Activated CD8-positive, alpha-beta memory T cell treated with anti-CD3 and anti-CD28 coated beads for 48 hours (primary cell): ENCODE results near the gene HDAC11.

Source experiments
- DNase-seq, 3 experiments: peaks; one replicate each; pipeline ENCODE4 v3.0.0-alpha.2; 2020; ENCODE audit warnings: low read depth in 2 of 3, low spot score in 2 of 3

HDAC11 gene

GRCh38 chr3:13522236-13522635 lies 42.1 kb downstream of the HDAC11 start:
- DNase-seq: no peak

DNA sequence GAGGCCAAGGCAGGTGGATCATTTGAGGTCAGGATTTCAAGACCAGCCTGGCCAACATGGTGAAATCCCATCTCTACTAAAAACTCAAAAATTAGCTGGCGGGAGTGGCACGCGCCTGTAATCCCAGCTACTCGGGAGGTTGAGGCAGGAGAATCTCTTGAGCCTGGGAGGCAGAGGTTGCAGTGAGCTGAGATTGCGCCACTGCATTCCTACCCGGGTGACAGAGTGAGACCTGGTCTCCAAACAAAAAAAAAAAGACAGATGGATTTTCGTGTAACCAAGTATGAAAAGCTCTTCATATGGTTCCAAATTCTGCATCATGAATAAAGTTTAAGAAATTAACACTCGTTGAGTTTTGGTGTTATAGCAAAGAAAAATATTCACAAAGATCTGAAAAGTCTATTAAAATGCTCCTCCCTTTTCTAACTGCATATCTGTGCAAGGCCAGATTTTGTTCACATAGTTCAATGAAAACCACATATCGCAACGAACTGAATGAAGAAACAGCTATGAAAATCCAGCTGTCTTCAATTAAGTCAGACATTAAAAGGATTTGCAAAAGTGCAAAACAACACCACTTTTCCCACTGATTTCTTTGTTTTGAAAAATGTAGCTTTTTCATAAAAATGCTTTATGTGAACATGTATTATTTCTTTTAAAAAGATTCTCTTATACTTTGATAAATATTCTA lies 45.0 kb downstream of the HDAC11 start:
- no peak for DNase-seq

DNA sequence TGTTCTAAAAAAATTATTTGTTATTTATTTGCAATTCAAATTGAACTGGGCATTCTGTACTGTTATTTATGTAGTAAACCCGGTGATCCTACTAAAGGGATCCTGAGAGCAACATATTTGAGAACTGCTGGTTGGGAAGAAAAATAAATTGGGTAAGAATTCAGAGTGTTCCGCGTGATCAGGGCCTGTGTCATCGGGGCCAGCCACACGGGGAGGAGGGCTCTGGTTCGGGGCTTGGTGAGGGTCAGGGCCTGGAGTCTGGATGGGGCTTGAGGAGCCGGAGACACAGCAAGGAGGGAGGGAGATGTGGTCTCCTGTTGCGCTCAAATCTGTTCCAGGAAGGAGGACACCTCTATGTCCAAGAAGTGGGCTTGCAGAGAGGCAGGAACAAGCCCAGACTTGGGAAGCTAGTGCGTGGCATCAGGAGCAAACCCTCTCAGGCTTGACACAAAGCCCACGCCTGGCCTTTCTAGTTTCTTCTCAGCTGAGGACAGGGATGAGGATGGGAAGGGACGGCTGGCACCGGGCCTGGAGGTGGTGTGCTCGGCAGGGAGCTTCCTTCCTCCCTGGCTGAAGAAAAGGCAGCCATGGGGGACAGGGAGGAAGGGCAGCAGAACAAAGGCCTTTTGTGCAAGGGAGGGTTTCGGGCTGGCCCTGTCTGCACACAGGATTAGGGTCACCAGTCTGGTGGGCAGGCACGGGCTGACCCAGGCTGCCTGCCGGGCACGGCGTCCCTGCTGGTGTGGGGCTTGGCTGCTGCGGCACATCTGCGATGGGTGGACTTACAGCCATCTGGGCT lies 45.9 kb downstream of the HDAC11 start:
- DNase-seq: no peak

- DNase-seq: no peak
These were observed 46.5 kb downstream of the HDAC11 start for GRCh38 chr3:13526626-13526949.

- DNase-seq: no peak
These were observed 48.2 kb downstream of the HDAC11 start for GRCh38 chr3:13528217-13528867.

DNA sequence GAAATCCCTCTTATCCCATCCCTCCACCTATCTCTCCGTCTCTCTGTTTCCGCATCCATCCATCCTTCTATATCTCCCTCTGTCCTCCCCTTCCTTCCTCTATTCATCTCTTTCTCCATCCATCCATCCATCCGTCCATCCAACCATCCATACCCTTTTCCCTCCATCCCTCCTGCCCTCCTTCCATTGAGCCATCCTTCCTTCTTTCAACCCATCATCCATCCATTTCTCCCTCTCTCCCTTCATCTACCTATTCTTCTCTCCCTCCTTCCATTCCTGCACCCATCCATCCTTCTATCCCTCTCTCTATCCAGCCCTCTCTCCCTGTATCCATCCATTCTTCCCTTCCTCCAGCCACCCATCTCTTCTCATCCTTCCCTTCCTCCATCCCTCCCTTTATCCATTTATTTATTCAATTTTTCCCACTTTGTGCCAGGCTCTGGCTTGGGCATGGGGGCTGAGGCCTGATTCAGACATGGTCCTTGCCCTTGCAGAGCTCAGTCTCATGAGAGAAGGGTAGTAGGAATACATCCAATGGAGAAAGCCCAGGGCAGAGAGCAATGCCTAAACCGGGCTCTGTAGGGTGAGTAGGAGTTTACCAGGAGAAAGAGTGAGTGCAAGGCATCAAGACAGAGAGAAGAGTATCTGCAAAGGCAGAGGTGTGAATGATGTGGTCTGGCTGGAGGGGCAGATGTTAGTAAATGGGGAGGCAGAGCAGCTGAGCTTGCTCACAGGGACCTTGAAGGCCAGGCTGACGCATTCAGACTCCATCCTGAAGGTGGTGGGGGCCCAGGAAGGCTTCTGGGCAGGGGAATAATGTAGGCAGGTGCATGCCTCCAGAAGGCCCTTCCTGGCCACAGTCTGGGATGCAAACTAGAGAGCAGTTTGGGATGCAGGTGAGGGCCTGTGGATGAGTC lies 49.3 kb downstream of the HDAC11 start:
- no peak for DNase-seq

- no peak for DNase-seq
These were observed 50.3 kb downstream of the HDAC11 start for GRCh38 chr3:13530241-13531009.

DNA sequence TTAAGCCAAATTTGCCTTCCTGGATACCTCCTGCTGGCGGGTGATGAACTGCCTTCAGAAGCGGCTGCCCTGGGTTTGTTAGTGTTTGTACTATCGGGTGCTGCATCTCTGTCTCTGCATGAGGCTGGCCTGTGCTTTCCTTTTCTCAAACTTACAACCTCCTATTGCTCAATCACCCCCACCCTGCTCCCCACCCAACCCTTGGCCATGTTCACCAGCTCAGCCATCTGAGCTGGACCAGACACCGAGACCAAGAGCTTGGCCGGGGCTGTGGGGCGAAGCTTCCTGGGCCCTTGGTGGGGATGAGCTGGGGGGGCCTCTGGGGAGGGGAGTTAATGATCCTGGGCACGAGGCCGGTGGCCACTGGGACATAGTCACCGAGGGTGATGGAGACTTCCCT lies 52.0 kb downstream of the HDAC11 start:
- no peak for DNase-seq

- no peak for DNase-seq
These were observed 52.5 kb downstream of the HDAC11 start for GRCh38 chr3:13532631-13533030.

GRCh38 chr3:13533885-13534301 lies 53.8 kb downstream of the HDAC11 start:
- DNase-seq: no peak

- no peak for DNase-seq
These were observed 55.4 kb downstream of the HDAC11 start for GRCh38 chr3:13535526-13535875.

DNA sequence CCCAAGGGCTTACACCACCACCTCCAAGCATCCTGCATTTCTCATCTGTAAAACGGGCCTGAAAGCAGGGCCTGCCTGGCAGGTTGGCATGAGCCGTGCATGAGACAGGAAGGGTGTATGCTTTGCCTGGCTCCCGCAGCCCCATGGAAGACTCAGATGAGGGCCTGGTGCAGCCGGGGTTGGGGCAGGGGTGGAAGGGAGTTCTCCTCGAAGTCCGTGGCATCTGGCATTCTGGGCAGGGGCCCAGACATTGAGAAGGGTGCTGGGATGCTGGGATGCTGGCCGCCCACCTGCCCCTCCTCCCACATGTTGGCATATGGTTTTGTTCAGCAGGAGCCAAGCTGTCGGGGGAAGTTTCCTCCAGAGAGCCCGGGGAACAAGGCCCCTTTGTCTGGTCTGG lies 55.8 kb downstream of the HDAC11 start:
- no peak for DNase-seq

- no peak for DNase-seq
These were observed 56.3 kb downstream of the HDAC11 start for GRCh38 chr3:13536432-13536831.

- DNase-seq: no peak
These were observed 56.7 kb downstream of the HDAC11 start for GRCh38 chr3:13536832-13537231.

GRCh38 chr3:13537244-13537908 lies 57.3 kb downstream of the HDAC11 start:
- DNase-seq: no peak

GRCh38 chr3:13537909-13538296 lies 57.8 kb downstream of the HDAC11 start:
- no peak for DNase-seq

DNA sequence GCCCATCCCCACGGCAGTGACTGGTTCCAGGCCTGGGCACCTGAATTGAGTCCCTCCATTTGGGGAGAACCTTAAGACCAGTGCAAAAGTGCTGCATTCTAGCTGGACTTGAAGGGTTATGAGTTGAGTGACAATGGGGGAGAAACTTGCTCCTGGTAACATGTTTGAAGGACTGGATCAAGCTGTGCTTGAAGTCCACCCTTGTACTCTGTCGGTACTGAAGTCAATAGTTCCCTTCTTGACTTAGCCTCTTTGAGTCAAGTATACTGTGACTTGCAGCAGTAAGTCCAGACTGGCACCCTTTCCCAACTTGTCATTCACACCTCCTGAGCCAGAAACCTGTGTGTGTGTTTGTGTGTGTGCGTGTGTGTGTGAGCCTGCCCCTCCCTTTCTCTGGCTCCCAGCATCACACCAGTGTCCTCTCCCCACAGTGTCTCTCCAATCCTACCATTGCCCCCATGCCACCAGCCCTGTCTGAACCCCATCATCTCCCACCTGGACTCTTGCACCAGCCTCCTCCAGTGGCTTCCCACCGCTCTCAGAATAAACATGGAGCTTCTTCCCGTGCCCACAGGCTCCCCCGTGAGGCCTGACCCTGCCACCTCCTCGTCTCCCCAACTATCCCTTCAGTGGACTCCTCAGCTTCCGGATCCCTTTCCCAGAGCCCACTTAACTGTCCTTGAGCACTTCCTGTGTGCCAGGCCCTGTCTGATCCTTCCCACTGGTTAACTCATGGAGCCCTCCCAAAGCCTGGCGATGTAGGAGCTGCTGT lies 58.6 kb downstream of the HDAC11 start:
- no peak for DNase-seq

DNA sequence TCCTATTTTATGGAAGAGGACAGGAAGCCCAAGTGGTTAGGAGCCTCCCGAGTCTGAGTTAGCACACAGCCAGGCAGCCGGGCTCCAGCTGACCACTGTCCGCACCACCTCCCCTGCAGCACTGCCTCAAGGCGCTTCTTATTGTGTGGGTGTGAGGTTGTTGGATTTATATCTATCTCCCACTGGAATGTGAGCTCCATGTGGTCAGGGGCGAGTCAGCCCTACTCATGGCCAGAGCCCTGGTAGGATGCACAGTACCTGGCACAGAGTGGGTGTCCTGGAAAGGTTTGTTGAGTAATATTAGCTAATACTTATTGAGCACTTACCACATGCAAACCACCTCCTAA lies 59.2 kb downstream of the HDAC11 start:
- DNase-seq: no peak

GRCh38 chr3:13539671-13540070 lies 59.6 kb downstream of the HDAC11 start:
- DNase-seq: no peak
